ENCODE results near the gene IER3. TPM values are rescaled to one million over a fixed set of nuclear protein-coding genes. Genes with fewer than 3 reads are reported as not detected.

The IER3 gene
- total and polyA plus RNA-seq, 2 of the 13 experiments (the other 11 are each of a cell fraction or from before 2014, with no cell fraction given): 51.1 to 131 TPM

DNA sequence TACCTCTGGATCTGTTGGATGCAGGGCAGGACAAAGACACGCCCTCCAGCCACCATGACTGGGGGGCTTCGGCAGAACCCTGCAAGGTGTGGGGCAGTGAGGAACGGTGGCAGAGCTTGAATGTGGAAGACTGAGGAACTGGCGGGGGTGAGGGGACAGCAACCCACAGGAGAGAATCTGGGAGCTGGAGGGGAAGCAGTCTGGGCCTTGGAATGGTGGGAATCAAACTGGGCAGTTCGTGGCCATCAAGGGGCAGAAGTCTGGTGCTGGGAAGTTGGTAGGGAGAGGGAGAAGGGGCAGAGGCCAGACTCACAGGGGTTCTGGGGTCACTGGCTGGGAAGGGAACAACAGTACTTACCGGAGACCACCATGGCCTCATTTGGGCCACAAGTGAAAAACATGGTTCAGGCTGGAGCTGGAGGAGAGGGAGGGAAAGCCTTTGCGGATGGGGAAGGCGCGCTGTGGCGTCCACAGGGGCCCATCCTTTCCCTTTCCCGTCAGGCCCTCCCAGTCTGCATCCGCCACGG lies 2.5 kb downstream of the IER3 start (continued):
- TF ChIP-seq, protein P1, sequence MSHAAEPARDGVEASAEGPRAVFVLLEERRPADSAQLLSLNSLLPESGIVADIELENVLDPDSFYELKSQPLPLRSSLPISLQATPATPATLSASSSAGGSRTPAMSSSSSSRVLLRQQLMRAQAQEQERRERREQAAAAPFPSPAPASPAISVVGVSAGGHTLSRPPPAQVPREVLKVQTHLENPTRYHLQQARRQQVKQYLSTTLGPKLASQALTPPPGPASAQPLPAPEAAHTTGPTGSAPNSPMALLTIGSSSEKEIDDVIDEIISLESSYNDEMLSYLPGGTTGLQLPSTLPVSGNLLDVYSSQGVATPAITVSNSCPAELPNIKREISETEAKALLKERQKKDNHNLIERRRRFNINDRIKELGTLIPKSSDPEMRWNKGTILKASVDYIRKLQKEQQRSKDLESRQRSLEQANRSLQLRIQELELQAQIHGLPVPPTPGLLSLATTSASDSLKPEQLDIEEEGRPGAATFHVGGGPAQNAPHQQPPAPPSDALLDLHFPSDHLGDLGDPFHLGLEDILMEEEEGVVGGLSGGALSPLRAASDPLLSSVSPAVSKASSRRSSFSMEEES (CRISPR knock-in tag; IDR thresholded peaks at IDR 0.05): no peak
- TF ChIP-seq ZNF709 (CRISPR knock-in tag; IDR thresholded peaks at IDR 0.05) (no peak), RFXANK (CRISPR knock-in tag; IDR thresholded peaks at IDR 0.05) (no peak), ZC3H4 (CRISPR knock-in tag; IDR thresholded peaks at IDR 0.05; ENCODE audit: borderline replicate concordance) (peak; percentile 28; the same call in 1 of the 2 replicates), SNAPC2 (CRISPR knock-in tag; IDR thresholded peaks at IDR 0.05) (peak; percentile 17; the same call in 1 of the 2 replicates), FOXA3 (CRISPR knock-in tag; IDR thresholded peaks at IDR 0.05) (0 out of 2 replicates have a peak, but pooled peaks have one; percentile 0), ONECUT2 (CRISPR knock-in tag; IDR thresholded peaks at IDR 0.05) (peak; percentile 6; the same call in 1 of the 2 replicates), MEIS2 (CRISPR knock-in tag; IDR thresholded peaks at IDR 0.05) (peak; percentile 21; the same call in 1 of the 2 replicates), BHLHE40 (IDR thresholded peaks at IDR 0.05; ENCODE audit: low read length) (no peak), BCL6 (CRISPR knock-in tag; IDR thresholded peaks at IDR 0.05) (no peak), ZNF616 (CRISPR knock-in tag; IDR thresholded peaks at IDR 0.05; ENCODE audit: low read depth) (0 out of 2 replicates have a peak, but pooled peaks have one; percentile 5), HNF4A (CRISPR knock-in tag; IDR thresholded peaks at IDR 0.05) (0 out of 2 replicates have a peak, but pooled peaks have one; percentile 14), KDM2A (CRISPR knock-in tag; IDR thresholded peaks at IDR 0.05; ENCODE audit: borderline replicate concordance, low read depth) (peak; percentile 9), MEIS1 (CRISPR knock-in tag; IDR thresholded peaks at IDR 0.05; ENCODE audit: borderline replicate concordance) (no peak), ZMYM4 (CRISPR knock-in tag; IDR thresholded peaks at IDR 0.05) (0 out of 2 replicates have a peak, but pooled peaks have one; percentile 25), ZNF138 (CRISPR knock-in tag; IDR thresholded peaks at IDR 0.05; ENCODE audit: low read depth) (peak; percentile 68; the same call in 1 of the 2 replicates), NAIF1 (CRISPR knock-in tag; IDR thresholded peaks at IDR 0.05; ENCODE audit: borderline replicate concordance) (no peak), ZNF768 (CRISPR knock-in tag; IDR thresholded peaks at IDR 0.05) (peak; percentile 4; the same call in 1 of the 2 replicates)
- TF ChIP-seq, protein P2, sequence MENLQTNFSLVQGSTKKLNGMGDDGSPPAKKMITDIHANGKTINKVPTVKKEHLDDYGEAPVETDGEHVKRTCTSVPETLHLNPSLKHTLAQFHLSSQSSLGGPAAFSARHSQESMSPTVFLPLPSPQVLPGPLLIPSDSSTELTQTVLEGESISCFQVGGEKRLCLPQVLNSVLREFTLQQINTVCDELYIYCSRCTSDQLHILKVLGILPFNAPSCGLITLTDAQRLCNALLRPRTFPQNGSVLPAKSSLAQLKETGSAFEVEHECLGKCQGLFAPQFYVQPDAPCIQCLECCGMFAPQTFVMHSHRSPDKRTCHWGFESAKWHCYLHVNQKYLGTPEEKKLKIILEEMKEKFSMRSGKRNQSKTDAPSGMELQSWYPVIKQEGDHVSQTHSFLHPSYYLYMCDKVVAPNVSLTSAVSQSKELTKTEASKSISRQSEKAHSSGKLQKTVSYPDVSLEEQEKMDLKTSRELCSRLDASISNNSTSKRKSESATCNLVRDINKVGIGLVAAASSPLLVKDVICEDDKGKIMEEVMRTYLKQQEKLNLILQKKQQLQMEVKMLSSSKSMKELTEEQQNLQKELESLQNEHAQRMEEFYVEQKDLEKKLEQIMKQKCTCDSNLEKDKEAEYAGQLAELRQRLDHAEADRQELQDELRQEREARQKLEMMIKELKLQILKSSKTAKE (CRISPR knock-in tag; IDR thresholded peaks at IDR 0.05; ENCODE audit: borderline replicate concordance): no peak
- TF ChIP-seq, protein P3, sequence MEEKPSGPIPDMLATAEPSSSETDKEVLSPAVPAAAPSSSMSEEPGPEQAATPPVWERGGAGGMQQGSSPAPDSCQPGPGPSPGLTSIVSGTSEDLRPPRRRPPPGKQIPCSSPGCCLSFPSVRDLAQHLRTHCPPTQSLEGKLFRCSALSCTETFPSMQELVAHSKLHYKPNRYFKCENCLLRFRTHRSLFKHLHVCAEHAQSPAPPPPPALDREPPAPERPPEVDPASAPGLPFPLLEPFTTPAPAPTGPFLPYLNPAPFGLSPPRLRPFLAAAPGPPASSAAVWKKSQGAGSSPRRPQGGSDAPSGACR (CRISPR knock-in tag; IDR thresholded peaks at IDR 0.05): no peak
- TF ChIP-seq, protein P4, sequence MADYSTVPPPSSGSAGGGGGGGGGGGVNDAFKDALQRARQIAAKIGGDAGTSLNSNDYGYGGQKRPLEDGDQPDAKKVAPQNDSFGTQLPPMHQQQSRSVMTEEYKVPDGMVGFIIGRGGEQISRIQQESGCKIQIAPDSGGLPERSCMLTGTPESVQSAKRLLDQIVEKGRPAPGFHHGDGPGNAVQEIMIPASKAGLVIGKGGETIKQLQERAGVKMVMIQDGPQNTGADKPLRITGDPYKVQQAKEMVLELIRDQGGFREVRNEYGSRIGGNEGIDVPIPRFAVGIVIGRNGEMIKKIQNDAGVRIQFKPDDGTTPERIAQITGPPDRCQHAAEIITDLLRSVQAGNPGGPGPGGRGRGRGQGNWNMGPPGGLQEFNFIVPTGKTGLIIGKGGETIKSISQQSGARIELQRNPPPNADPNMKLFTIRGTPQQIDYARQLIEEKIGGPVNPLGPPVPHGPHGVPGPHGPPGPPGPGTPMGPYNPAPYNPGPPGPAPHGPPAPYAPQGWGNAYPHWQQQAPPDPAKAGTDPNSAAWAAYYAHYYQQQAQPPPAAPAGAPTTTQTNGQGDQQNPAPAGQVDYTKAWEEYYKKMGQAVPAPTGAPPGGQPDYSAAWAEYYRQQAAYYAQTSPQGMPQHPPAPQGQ (CRISPR knock-in tag; IDR thresholded peaks at IDR 0.05; ENCODE audit: borderline replicate concordance): peak; percentile 51; the same call in 1 of the 2 replicates
